K562 (cell line): ENCODE results near the gene SRMS. TPM values are rescaled to one million over a fixed set of nuclear protein-coding genes. Genes with fewer than 3 reads are reported as not detected.

Experiments
- ATAC-seq: fragments of 200-7000 bp; cut with Tn5 transposase; 3 replicates; pipeline ENCODE4 v1.9.1; 2020; ENCODE audit warnings: moderate library complexity
- BruUV-seq: library from RNA; stranded (reverse); fragments of 400-500 nt; replicated peaks from 2 replicates; lab custom pipeline; 2021; lab: Mats Ljungman, UMichigan
- CTCF ChIA-PET: fragments of 300-600 bp; formaldehyde crosslinking; extraction: SDS; loops from one replicate; lab custom pipeline; 2021; ENCODE audit warnings: low intra/inter-chr PET ratio; lab: Yijun Ruan, JAX
- POLR2A ChIA-PET: fragments of 300-600, 350-650 bp; sonication (Branson Sonifier 250); formaldehyde crosslinking; extraction: SDS; loops from one replicate; lab custom pipeline; 2021; ENCODE audit warnings: antibody characterized with exemption, inconsistent platforms; lab: Yijun Ruan, JAX
- DNase-seq, 4 experiments: peaks; one replicate each; pipeline versions ENCODE4 v3.0.0 to v3.0.0-alpha.2; 2011 to 2018; ENCODE audit warnings: low spot score in 3 of 4, mixed read lengths in 3 of 4; ENCODE audit errors: extremely low read depth in 1 of 4
- FAIRE-seq: peaks from 2 replicates; lab custom pipeline; 2011; peaks lifted over from hg19 to GRCh38; lab: Jason Lieb, UNC
- H2AFZ ChIP-seq: 2 replicates; pipeline ENCODE4 v1.6.0; 2011; ENCODE audit warnings: low read depth, low read length, control low read depth, inconsistent platforms
- H3K27ac ChIP-seq: fragments of 200-600 bp; 3 replicates; pipeline ENCODE4 v1.8.0; 2011; ENCODE audit warnings: low read depth, mild to moderate bottlenecking, control low read depth, inconsistent platforms, low read length, moderate library complexity, mixed read lengths; ENCODE audit errors: extremely low read depth
- H3K27me3 ChIP-seq, 2 experiments: fragments of 300-600 bp in 1 of 2; 2 replicates in 1 of 2; 3 replicates in 1 of 2; pipeline versions ENCODE4 v1.6.0 to v1.8.0; 2011; ENCODE audit warnings: inconsistent platforms in 2 of 2, low read length in 2 of 2, mild to moderate bottlenecking in 1 of 2, mixed read lengths in 1 of 2, moderate library complexity in 1 of 2; ENCODE audit not compliant: control insufficient read depth in 2 of 2, insufficient read depth in 2 of 2
- H3K36me3 ChIP-seq: fragments of 300-600 bp; 3 replicates; pipeline ENCODE4 v1.8.0; 2011; ENCODE audit warnings: mild to moderate bottlenecking, low read length, inconsistent platforms; ENCODE audit not compliant: control insufficient read depth, insufficient read depth
- H3K4me1 ChIP-seq, 2 experiments: fragments of 200-600 bp in 1 of 2; replicated peaks in 1 of 2; 2 replicates in 1 of 2; 3 replicates in 1 of 2; pipeline versions ENCODE4 v1.5.1 to v1.8.0; 2011; ENCODE audit warnings: inconsistent platforms in 2 of 2, low read length in 2 of 2, mild to moderate bottlenecking in 1 of 2, mixed read lengths in 1 of 2, moderate library complexity in 1 of 2; ENCODE audit not compliant: control insufficient read depth in 2 of 2, insufficient read depth in 2 of 2
- H3K4me2 ChIP-seq: 2 replicates; pipeline ENCODE4 v1.6.1; 2011; ENCODE audit warnings: low read length, control low read depth, inconsistent platforms, mixed read lengths; ENCODE audit not compliant: insufficient read depth
- H3K4me3 ChIP-seq: fragments of 200-600 bp; sonication (generic), shearing (Covaris generic); 2 replicates; pipeline ENCODE4 v1.5.1; 2016; ENCODE audit warnings: control low read depth, inconsistent platforms
- H3K79me2 ChIP-seq: fragments of 200-600 bp; 3 replicates; pipeline ENCODE4 v1.8.0; 2011; ENCODE audit warnings: low read length, inconsistent platforms; ENCODE audit not compliant: control insufficient read depth, insufficient read depth
- H3K9ac ChIP-seq, 2 experiments: 2 replicates each; pipeline versions ENCODE4 v1.6.0 to v1.6.1; 2011; ENCODE audit warnings: low read depth in 2 of 2, low read length in 2 of 2, control low read depth in 1 of 2, inconsistent platforms in 1 of 2, mild to moderate bottlenecking in 1 of 2, mixed read lengths in 1 of 2; ENCODE audit not compliant: insufficient read depth in 1 of 2
- H3K9me1 ChIP-seq: one replicate; pipeline ENCODE4 v1.6.0; 2011; ENCODE audit warnings: inconsistent platforms, mild to moderate bottlenecking, low read length, moderate library complexity; ENCODE audit not compliant: control insufficient read depth, insufficient read depth
- H3K9me3 ChIP-seq: replicated peaks from 2 replicates; pipeline ENCODE4 v1.5.1; 2011; ENCODE audit warnings: low read depth, low read length, inconsistent platforms; ENCODE audit not compliant: control insufficient read depth, insufficient read depth
- H4K20me1 ChIP-seq: replicated peaks from 2 replicates; pipeline ENCODE4 v1.6.1; 2011; ENCODE audit warnings: low read length, inconsistent platforms, mixed read lengths; ENCODE audit not compliant: control insufficient read depth, insufficient read depth
- CBFB ChIP-seq: sonication (generic); formaldehyde crosslinking; IDR thresholded peaks from 2 replicates; pipeline ENCODE4 v1.4.0; 2020; ENCODE audit warnings: mild to moderate bottlenecking, missing genetic modification reagents
- CHD2 ChIP-seq: IDR thresholded peaks from 2 replicates; pipeline ENCODE4 v1.6.1; 2011; ENCODE audit warnings: low read depth, low read length
- EP300 ChIP-seq: IDR thresholded peaks from 2 replicates; pipeline ENCODE4 v1.6.1; 2012; ENCODE audit warnings: low read length, improper control_type of control experiment
- HDAC1 ChIP-seq, 2 experiments: fragments of 450-650 bp; IDR thresholded peaks; 2 replicates each; pipeline ENCODE4 v1.6.1; 2016 to 2017; ENCODE audit warnings: inconsistent platforms in 1 of 2, mild to moderate bottlenecking in 1 of 2, moderate library complexity in 1 of 2
- HDAC2 ChIP-seq: fragments of 450-650 bp; IDR thresholded peaks from 2 replicates; pipeline ENCODE4 v1.6.1; 2016; ENCODE audit warnings: mild to moderate bottlenecking
- KLF13 ChIP-seq: fragments of 450-650 bp; IDR thresholded peaks from 2 replicates; pipeline ENCODE4 v1.6.1; 2016; ENCODE audit warnings: missing genetic modification characterization, low read depth, mild to moderate bottlenecking, missing compliant biosample characterization, moderate library complexity, borderline replicate concordance
- MEF2D ChIP-seq: conservative IDR thresholded peaks from 2 replicates; pipeline ENCODE4 v1.6.1; 2016; ENCODE audit warnings: low read depth, missing genetic modification characterization, missing compliant biosample characterization
- RNF219 ChIP-seq: fragments of 250-450 bp; sonication (Bioruptor Pico); IDR thresholded peaks from 2 replicates; pipeline ENCODE4 v1.5.0; 2022; ENCODE audit warnings: mild to moderate bottlenecking
- SRSF9 ChIP-seq: fragments of 200-400 bp; formaldehyde crosslinking; IDR thresholded peaks from 2 replicates; pipeline ENCODE4 v1.6.1; 2017; ENCODE audit warnings: low read depth, low read length, borderline replicate concordance
- ZNF639 ChIP-seq, 2 experiments: fragments of 200-800 bp in 1 of 2; sonication (Bioruptor generic) in 1 of 2; sonication (generic) in 1 of 2; formaldehyde crosslinking in 1 of 2; IDR thresholded peaks in 1 of 2; conservative IDR thresholded peaks in 1 of 2; 2 replicates each; pipeline versions ENCODE4 v1.5.0 to v1.6.1; 2016 to 2020; ENCODE audit warnings: missing compliant biosample characterization in 1 of 2, missing genetic modification characterization in 1 of 2, missing genetic modification reagents in 1 of 2
- WGBS: fragments of 100-300 bp; shearing (Covaris generic); methylation state at CpG from one replicate; pipeline ENCODE4 v1.1.6; 2016; ENCODE audit warnings: low coverage, mixed read lengths; ENCODE audit not compliant: insufficient coverage; ENCODE audit errors: missing lambda C conversion rate; 5-methylcytosine and 5-hydroxymethylcytosine counted together
- in situ Hi-C: fragments of 300-500 bp; cut with MboI; formaldehyde crosslinking; loops from 4 replicates; pipeline ENCODE4 v1.15.0; 2018; ENCODE audit warnings: inconsistent platforms, mixed read lengths
- intact Hi-C: fragments of 100-400 bp; cut with micrococcal nuclease; formaldehyde crosslinking; loops from 2 replicates; pipeline ENCODE4 v1.14.2; 2022
- polyA plus RNA-seq, 8 experiments: library from polyadenylated mRNA; depleted of rRNA in 4 of 8; stranded (reverse) in 5 of 8; unstranded in 3 of 8; fragments of >200 nt; fragmentation: Nextera tagmentation in 2 of 8; fragmentation: Illumina TruSeq in 1 of 8; extraction: Ambion mirVana in 2 of 8; extraction: Trizol in 1 of 8; gene quantifications; 2 replicates each; pipeline versions ENCODE4 v1.2.1 to v1.2.3, GENCODE V29; 2011 to 2014; ENCODE audit warnings: inconsistent platforms in 1 of 8, missing spikeins in 1 of 8
- total RNA-seq, 7 experiments: library from RNA; depleted of rRNA in 6 of 7; stranded (reverse); fragments of >200 nt in 6 of 7; fragmentation: Illumina TruSeq in 2 of 7; extraction: Trizol in 2 of 7; gene quantifications; 2 replicates each; pipeline versions ENCODE4 v1.2.1 to v1.2.3, GENCODE V29; 2011 to 2021; ENCODE audit warnings: low replicate concordance in 1 of 7
- TF ChIP-seq, protein P1 (sequence below): fragments of 250-450 bp; sonication (Bioruptor Pico); IDR thresholded peaks from 2 replicates; pipeline ENCODE4 v1.8.0; 2021; ENCODE audit warnings: mild to moderate bottlenecking, moderate library complexity
- TF ChIP-seq, protein P2 (sequence below): fragments of 250-450 bp; sonication (Bioruptor Pico); IDR thresholded peaks from 2 replicates; pipeline ENCODE4 v1.4.0; 2020; ENCODE audit warnings: mild to moderate bottlenecking

The SRMS gene
- total and polyA plus RNA-seq, 9 of the 15 experiments (the other 6 are each of a cell fraction or from before 2014, with no cell fraction given), result 0.07 TPM; not detected in 8

GRCh38 chr20:63517376-63518309 is 29.9 kb downstream of the SRMS start:
- Histone ChIP-seq H3K27ac (no peak overlapping the region), H3K27me3 (peaks cover 37 to 41% of the 10 kb centered on the region in 2 experiments), H3K4me3 (no peak overlapping the region), H3K9me3 (peaks cover 2% of the 10 kb centered on the region; the same call in 1 of the 2 replicates), H3K79me2 (peaks cover 14% of the 10 kb centered on the region), H3K4me1 (peaks cover 10 to 49% of the 10 kb centered on the region in 2 experiments; a peak in 4 of 5 replicates), H3K36me3 (peaks cover 13% of the 10 kb centered on the region; the same call in 2 of the 3 replicates), H4K20me1 (no peaks in the 10 kb centered on the region), H3K9ac (0 out of 4 replicates have a peak overlapping the region, but pooled peaks of 1 of the 2 experiments have one; percentile 9), H3K9me1 (no peaks in the 10 kb centered on the region), H2AFZ (no peak overlapping the region), H3K4me2 (no peak overlapping the region)
- BruUV-seq, result no TSS peak
- TF ChIP-seq SRSF9 (no peak), RNF219 (CRISPR knock-in tag) (no peak), HDAC1 (IDR thresholded peaks at IDR 0.05) (no peak), MEF2D (tag) (no peak), CHD2 (no peak), CBFB (no peak), HDAC2 (no peak), EP300 (no peak), ZNF639 (CRISPR knock-in tag; conservative IDR thresholded peaks at IDR 0.05 in 1 of 2, IDR thresholded peaks at IDR 0.05 in 1 of 2) (no peak), KLF13 (tag) (no peak)
- TF ChIP-seq, protein P1, sequence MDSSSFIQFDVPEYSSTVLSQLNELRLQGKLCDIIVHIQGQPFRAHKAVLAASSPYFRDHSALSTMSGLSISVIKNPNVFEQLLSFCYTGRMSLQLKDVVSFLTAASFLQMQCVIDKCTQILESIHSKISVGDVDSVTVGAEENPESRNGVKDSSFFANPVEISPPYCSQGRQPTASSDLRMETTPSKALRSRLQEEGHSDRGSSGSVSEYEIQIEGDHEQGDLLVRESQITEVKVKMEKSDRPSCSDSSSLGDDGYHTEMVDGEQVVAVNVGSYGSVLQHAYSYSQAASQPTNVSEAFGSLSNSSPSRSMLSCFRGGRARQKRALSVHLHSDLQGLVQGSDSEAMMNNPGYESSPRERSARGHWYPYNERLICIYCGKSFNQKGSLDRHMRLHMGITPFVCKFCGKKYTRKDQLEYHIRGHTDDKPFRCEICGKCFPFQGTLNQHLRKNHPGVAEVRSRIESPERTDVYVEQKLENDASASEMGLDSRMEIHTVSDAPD (CRISPR knock-in tag), result no peak
- TF ChIP-seq, protein P2, sequence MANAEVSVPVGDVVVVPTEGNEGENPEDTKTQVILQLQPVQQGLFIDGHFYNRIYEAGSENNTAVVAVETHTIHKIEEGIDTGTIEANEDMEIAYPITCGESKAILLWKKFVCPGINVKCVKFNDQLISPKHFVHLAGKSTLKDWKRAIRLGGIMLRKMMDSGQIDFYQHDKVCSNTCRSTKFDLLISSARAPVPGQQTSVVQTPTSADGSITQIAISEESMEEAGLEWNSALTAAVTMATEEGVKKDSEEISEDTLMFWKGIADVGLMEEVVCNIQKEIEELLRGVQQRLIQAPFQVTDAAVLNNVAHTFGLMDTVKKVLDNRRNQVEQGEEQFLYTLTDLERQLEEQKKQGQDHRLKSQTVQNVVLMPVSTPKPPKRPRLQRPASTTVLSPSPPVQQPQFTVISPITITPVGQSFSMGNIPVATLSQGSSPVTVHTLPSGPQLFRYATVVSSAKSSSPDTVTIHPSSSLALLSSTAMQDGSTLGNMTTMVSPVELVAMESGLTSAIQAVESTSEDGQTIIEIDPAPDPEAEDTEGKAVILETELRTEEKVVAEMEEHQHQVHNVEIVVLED (CRISPR knock-in tag), result no peak
- intact Hi-C loops, result no loop called here
- WGBS, result 27% methylated on average over 28 of the region's 32 CpGs
- ChIA-PET CTCF (no interaction called here), POLR2A (interaction anchor here (0.8 to 1.9 kb wide), 3 partner anchors 9 to 20 kb away, joined by 4 to 9 read pairs (median 5); no protein-coding TSS in a partner anchor)
- in situ Hi-C loops, result no loop called here
- DNase-seq, result no peak
- no peak for ATAC-seq
- no peak for FAIRE-seq
